GM13977 (cell line): ENCODE measurements around the gene PRDM16.

ENCODE experiments used
- DNase-seq: peaks from one replicate; pipeline ENCODE4 v3.0.0; 2012; ENCODE audit warnings: low spot score
- CTCF ChIP-seq: IDR thresholded peaks from 2 replicates; pipeline ENCODE4 v1.5.1; 2012; ENCODE audit warnings: mild to moderate bottlenecking, control low read depth; ENCODE audit not compliant: insufficient read depth; ENCODE audit errors: extremely low read depth, missing control alignments
- in situ Hi-C: fragments of 300-500 bp; cut with MboI; formaldehyde crosslinking; loops from one replicate; pipeline ENCODE4 v1.12.0; 2022; ENCODE audit warnings: low sequenced_read_pairs, low pct_unique_long_range_greater_than_20kb, mixed read lengths, inconsistent platforms; ENCODE audit not compliant: unreplicated experiment

The PRDM16 gene

GRCh38 chr1:3233551-3233950 is 164.5 kb downstream of the PRDM16 start:
- TF ChIP-seq CTCF, result no peak
- DNase-seq, result no peak
- in situ Hi-C loops, result no loop called here

GRCh38 chr1:3234281-3234680 is 165.3 kb downstream of the PRDM16 start:
- TF ChIP-seq CTCF, result no peak
- in situ Hi-C loops, result no loop called here

GRCh38 chr1:3234956-3235355 is 166.0 kb downstream of the PRDM16 start:
- no peak for TF ChIP-seq CTCF
- in situ Hi-C loops, result no loop called here
- no peak for DNase-seq

More at GRCh38 chr1:3234281-3234680, 165.3 kb downstream of the PRDM16 start:
- DNase-seq, result no peak

- in situ Hi-C loops, result no loop called here
- no peak for DNase-seq
- TF ChIP-seq CTCF, result no peak
Measured at GRCh38 chr1:3235496-3235895, 166.5 kb downstream of the PRDM16 start.

GRCh38 chr1:3236361-3236760 is 167.4 kb downstream of the PRDM16 start:
- in situ Hi-C loops, result no loop called here
- no peak for DNase-seq
- no peak for TF ChIP-seq CTCF

- in situ Hi-C loops, result no loop called here
- no peak for TF ChIP-seq CTCF
- DNase-seq, result no peak
Measured at GRCh38 chr1:3236955-3237354, 168.0 kb downstream of the PRDM16 start.

GRCh38 chr1:3237570-3237969 is 168.6 kb downstream of the PRDM16 start:
- in situ Hi-C loops, result no loop called here
- DNase-seq, result no peak
- no peak for TF ChIP-seq CTCF
